Upper lobe of left lung (tissue), 6 donors: ENCODE data around the gene EXOC6B. TPM values are rescaled to one million over a fixed set of nuclear protein-coding genes. Genes with fewer than 3 reads are reported as not detected.

Experiments
- ATAC-seq, 2 donors: fragments of 200-7000 bp; cut with Tn5 transposase; one replicate each; pipeline ENCODE4 v1.9.1; 2022; ENCODE audit warnings: mild to moderate bottlenecking in 2 of 2, moderate library complexity in 2 of 2; ENCODE audit not compliant: low FRiP score in 2 of 2
- DNase-seq, 2 donors: peaks; one replicate each; pipeline ENCODE4 v3.0.0-alpha.2; 2019 to 2020
- H3K27ac ChIP-seq, 4 donors: fragments of 200-600 bp; sonication (generic); one replicate each; pipeline ENCODE4 v1.5.1; 2016 to 2019
- H3K27me3 ChIP-seq, 4 donors: fragments of 200-600 bp; sonication (generic); one replicate each; pipeline ENCODE4 v1.5.1; 2017 to 2019
- H3K36me3 ChIP-seq, 4 donors: fragments of 200-600 bp; sonication (generic); one replicate each; pipeline ENCODE4 v1.5.1; 2016 to 2019
- H3K4me1 ChIP-seq, 4 donors: fragments of 200-600 bp; sonication (generic); one replicate each; pipeline ENCODE4 v1.5.1; 2018 to 2019
- H3K4me3 ChIP-seq, 4 donors: fragments of 200-600 bp; sonication (generic); one replicate each; pipeline ENCODE4 v1.5.1; 2017 to 2019; ENCODE audit warnings: mild to moderate bottlenecking in 2 of 4, moderate library complexity in 1 of 4
- H3K9me3 ChIP-seq, 4 donors: fragments of 200-600 bp; sonication (generic); one replicate each; pipeline ENCODE4 v1.5.1; 2018 to 2019
- CTCF ChIP-seq, 6 experiments: fragments of 450-650 bp in 4 of 6; fragments of 200-600 bp in 2 of 6; sonication (generic) in 2 of 6; IDR thresholded peaks; one replicate each; pipeline ENCODE4 v1.5.1; 2016 to 2019; ENCODE audit warnings: antibody characterized with exemption in 6 of 6
- EP300 ChIP-seq, 4 donors: sonication (generic); formaldehyde crosslinking; IDR thresholded peaks; one replicate each; pipeline ENCODE4 v1.5.1; 2017; ENCODE audit warnings: antibody characterized with exemption in 4 of 4, control low read depth in 2 of 4
- POLR2A ChIP-seq, 4 donors: fragments of 450-650 bp; IDR thresholded peaks; one replicate each; pipeline ENCODE4 v1.5.1; 2016 to 2017; ENCODE audit warnings: antibody characterized with exemption in 4 of 4, mild to moderate bottlenecking in 2 of 4
- POLR2AphosphoS5 ChIP-seq, 2 donors: sonication (generic); formaldehyde crosslinking; IDR thresholded peaks; one replicate each; pipeline ENCODE4 v1.5.1; 2017; ENCODE audit warnings: antibody characterized with exemption in 2 of 2
- WGBS, 2 donors: methylation state at CpG; one replicate each; pipeline ENCODE4 v1.1.5; 2017 to 2018; 5-methylcytosine and 5-hydroxymethylcytosine counted together
- total RNA-seq, 6 donors: library from RNA; depleted of rRNA in 4 of 6; stranded (reverse); fragments of >200 nt in 4 of 6; gene quantifications; one replicate each; pipeline versions ENCODE4 v1.1.0 to v1.2.1, GENCODE V29; 2016 to 2021
- donor health status: DM: no; HTN: no; CAD: no; lungs with moderate emphysema.
- donor health status: DM: no; HTN: yes; CAD: no; lungs with severe emphysema.

The EXOC6B gene
- total RNA-seq, 6 donors from 2014 or later: 11.0 to 56.6 (median 24.0) TPM

- TF ChIP-seq CTCF (IDR thresholded peaks at IDR 0.05): no peak
- TF ChIP-seq POLR2AphosphoS5 (IDR thresholded peaks at IDR 0.05): no peak
- no peak for TF ChIP-seq POLR2A (IDR thresholded peaks at IDR 0.05)
- TF ChIP-seq EP300 (IDR thresholded peaks at IDR 0.05): no peak
- Histone ChIP-seq H3K4me3 (no peak overlapping the region), H3K36me3 (no peaks in the 10 kb centered on the region), H3K27me3 (peaks cover 0 to 18% (median 7%) of the 10 kb centered on the region in 4 donors), H3K27ac (no peak overlapping the region), H3K9me3 (no peaks in the 10 kb centered on the region), H3K4me1 (peaks cover 28 to 39% (median 35%) of the 10 kb centered on the region in 4 donors)
- peak in 1 of 2 donors; percentile 66 for DNase-seq
- ATAC-seq: no peak
- WGBS, 2 donors: 93 to 100% methylated on average over 2 to 14 of the region's 14 CpGs
Measured at GRCh38 chr2:72139874-72140620, 685.8 kb downstream of the EXOC6B start.

- peaks cover 22 to 33% (median 29%) of the 10 kb centered on the region in 4 donors for H3K4me1 ChIP-seq
- 95% methylated on average over 8 of the region's 8 CpGs; no CpG with 5 or more reads in 1 of the 2 donors for WGBS, 2 donors
- ATAC-seq (no peak), DNase-seq (no peak)
- no peaks in the 10 kb centered on the region for H3K9me3 ChIP-seq
- H3K36me3 ChIP-seq: no peaks in the 10 kb centered on the region
- no peak for TF ChIP-seq CTCF (IDR thresholded peaks at IDR 0.05)
- no peak for TF ChIP-seq POLR2AphosphoS5 (IDR thresholded peaks at IDR 0.05)
- TF ChIP-seq EP300 (IDR thresholded peaks at IDR 0.05): no peak
- TF ChIP-seq POLR2A (IDR thresholded peaks at IDR 0.05): no peak
- H3K27ac ChIP-seq: no peak overlapping the region
- peaks cover 0 to 12% (median 4%) of the 10 kb centered on the region in 4 donors for H3K27me3 ChIP-seq
- no peak overlapping the region for H3K4me3 ChIP-seq
Measured at GRCh38 chr2:72139471-72139873, 686.4 kb downstream of the EXOC6B start.

- TF ChIP-seq POLR2A (IDR thresholded peaks at IDR 0.05): no peak
- no peak for TF ChIP-seq POLR2AphosphoS5 (IDR thresholded peaks at IDR 0.05)
- TF ChIP-seq CTCF (IDR thresholded peaks at IDR 0.05): no peak
- no peak for TF ChIP-seq EP300 (IDR thresholded peaks at IDR 0.05)
- Histone ChIP-seq H3K27me3 (peaks cover 0 to 7% (median 2%) of the 10 kb centered on the region in 4 donors), H3K9me3 (no peaks in the 10 kb centered on the region), H3K4me3 (no peak overlapping the region), H3K36me3 (no peaks in the 10 kb centered on the region), H3K4me1 (peaks cover 17 to 28% (median 24%) of the 10 kb centered on the region in 4 donors), H3K27ac (no peak overlapping the region)
- peak; percentile 18 to 65 for DNase-seq
- ATAC-seq: no peak
- 78 to 89% methylated on average over 13 to 14 of the region's 14 CpGs for WGBS, 2 donors
Measured at GRCh38 chr2:72138921-72139381, 686.9 kb downstream of the EXOC6B start.

- no peak for TF ChIP-seq POLR2A (IDR thresholded peaks at IDR 0.05)
- no peak for TF ChIP-seq POLR2AphosphoS5 (IDR thresholded peaks at IDR 0.05)
- no peak for TF ChIP-seq CTCF (IDR thresholded peaks at IDR 0.05)
- Histone ChIP-seq H3K36me3 (no peaks in the 10 kb centered on the region), H3K4me1 (peaks cover 10 to 21% (median 17%) of the 10 kb centered on the region in 4 donors), H3K9me3 (no peaks in the 10 kb centered on the region), H3K27ac (no peak overlapping the region), H3K27me3 (peaks cover 0 to under 1% (median 0%) of the 10 kb centered on the region in 4 donors), H3K4me3 (no peak overlapping the region)
- ATAC-seq (no peak), DNase-seq (peak; percentile 12 to 73)
- 78 to 100% methylated on average over 1 to 24 of the region's 24 CpGs for WGBS, 2 donors
Measured at GRCh38 chr2:72138011-72138881, 687.6 kb downstream of the EXOC6B start.
